IPS-18a (cell line): Measurements from ENCODE around the gene ZNF839.
"Not testable (repeated sequence)": the region's sequence is repeated elsewhere in the genome, so short reads cannot be mapped to it uniquely, and the experiment has no call there.

ENCODE experiments used
- H3K27ac ChIP-seq: one replicate; pipeline ENCODE4 v1.5.1; 2013; ENCODE audit warnings: low read length
- H3K27me3 ChIP-seq: one replicate; pipeline ENCODE4 v1.6.1; 2013; ENCODE audit warnings: mild to moderate bottlenecking, low read length; ENCODE audit not compliant: control insufficient read depth, insufficient read depth
- H3K36me3 ChIP-seq: one replicate; pipeline ENCODE4 v1.6.1; 2013; ENCODE audit warnings: low read depth, low read length; ENCODE audit not compliant: control insufficient read depth
- H3K4me1 ChIP-seq: one replicate; pipeline ENCODE4 v1.6.1; 2013; ENCODE audit warnings: low read depth, low read length; ENCODE audit not compliant: control insufficient read depth
- H3K4me3 ChIP-seq: one replicate; pipeline ENCODE4 v1.5.1; 2013; ENCODE audit warnings: low read length
- H3K9ac ChIP-seq: one replicate; pipeline ENCODE4 v1.6.1; 2013; ENCODE audit warnings: mild to moderate bottlenecking, low read length, moderate library complexity
- H3K9me3 ChIP-seq: one replicate; pipeline ENCODE4 v1.6.1; 2013; ENCODE audit warnings: low read depth, low read length; ENCODE audit not compliant: control insufficient read depth

The ZNF839 gene

GRCh38 chr14:102351023-102351422 lies 31.5 kb downstream of the ZNF839 start:
- no peak overlapping the region for H3K4me3 ChIP-seq
- no peaks in the 10 kb centered on the region for H3K27me3 ChIP-seq
- H3K9me3 ChIP-seq, result no peaks in the 10 kb centered on the region
- no peak overlapping the region for H3K9ac ChIP-seq
- H3K4me1 ChIP-seq, result no peaks in the 10 kb centered on the region
- H3K36me3 ChIP-seq, result peaks cover 43% of the 10 kb centered on the region
- no peak overlapping the region for H3K27ac ChIP-seq

GRCh38 chr14:102351593-102351992 lies 32.0 kb downstream of the ZNF839 start:
- H3K27me3 ChIP-seq, H3K4me3 ChIP-seq, H3K4me1 ChIP-seq, H3K27ac ChIP-seq, H3K9me3 ChIP-seq, H3K9ac ChIP-seq: not testable (repeated sequence)
- peaks cover 44% of the 10 kb centered on the region for H3K36me3 ChIP-seq

GRCh38 chr14:102352213-102352612 lies 32.7 kb downstream of the ZNF839 start:
- Histone ChIP-seq H3K4me1 (no peaks in the 10 kb centered on the region), H3K9me3 (no peaks in the 10 kb centered on the region), H3K9ac (no peak overlapping the region), H3K27ac (no peak overlapping the region), H3K4me3 (no peak overlapping the region), H3K27me3 (no peaks in the 10 kb centered on the region), H3K36me3 (peaks cover 43% of the 10 kb centered on the region)

- H3K27me3 ChIP-seq, result no peaks in the 10 kb centered on the region
Measured at GRCh38 chr14:102353126-102353619, 33.6 kb downstream of the ZNF839 start.

GRCh38 chr14:102356280-102356679 lies 36.7 kb downstream of the ZNF839 start:
- Histone ChIP-seq H3K4me3 (no peak overlapping the region), H3K27me3 (no peaks in the 10 kb centered on the region), H3K9ac (no peak overlapping the region), H3K36me3 (peaks cover 31% of the 10 kb centered on the region), H3K4me1 (no peaks in the 10 kb centered on the region), H3K27ac (no peak overlapping the region), H3K9me3 (no peaks in the 10 kb centered on the region)

More at GRCh38 chr14:102353126-102353619, 33.6 kb downstream of the ZNF839 start:
- Histone ChIP-seq H3K4me3 (no peak overlapping the region), H3K27ac (no peak overlapping the region), H3K9me3 (no peaks in the 10 kb centered on the region), H3K4me1 (no peaks in the 10 kb centered on the region), H3K36me3 (peaks cover 40% of the 10 kb centered on the region), H3K9ac (no peak overlapping the region)

GRCh38 chr14:102359341-102359740 lies 39.8 kb downstream of the ZNF839 start:
- Histone ChIP-seq H3K27ac (no peak overlapping the region), H3K36me3 (peaks cover 19% of the 10 kb centered on the region), H3K4me1 (no peaks in the 10 kb centered on the region), H3K9me3 (no peaks in the 10 kb centered on the region), H3K9ac (no peak overlapping the region), H3K4me3 (no peak overlapping the region), H3K27me3 (no peaks in the 10 kb centered on the region)

GRCh38 chr14:102360388-102360787 lies 40.8 kb downstream of the ZNF839 start:
- H3K9me3 ChIP-seq, result no peaks in the 10 kb centered on the region
- H3K27me3 ChIP-seq, result no peaks in the 10 kb centered on the region
- no peak overlapping the region for H3K9ac ChIP-seq
- H3K4me1 ChIP-seq, result no peaks in the 10 kb centered on the region
- no peak overlapping the region for H3K4me3 ChIP-seq
- H3K36me3 ChIP-seq, result peaks cover 12% of the 10 kb centered on the region
- H3K27ac ChIP-seq, result no peak overlapping the region

- Histone ChIP-seq H3K36me3 (peaks cover 3% of the 10 kb centered on the region), H3K4me3 (peak overlapping the region; percentile 96), H3K4me1 (no peaks in the 10 kb centered on the region), H3K9me3 (no peaks in the 10 kb centered on the region), H3K9ac (peak overlapping the region; percentile 83), H3K27ac (peak overlapping the region; percentile 46), H3K27me3 (no peaks in the 10 kb centered on the region)
Measured at GRCh38 chr14:102362084-102362483, 42.5 kb downstream of the ZNF839 start.

GRCh38 chr14:102362545-102363181 lies 43.1 kb downstream of the ZNF839 start, which contains the start of the genes CINP and TECPR2:
Gene CINP (minus strand): TSS chr14:102362890. CDS start chr14:102362851, 39 bp downstream.
Gene TECPR2 (plus strand): TSS chr14:102362941. CDS start chr14:102376722, 13,781 bp downstream.
- no peaks in the 10 kb centered on the region for H3K27me3 ChIP-seq

GRCh38 chr14:102363182-102363943 lies 43.8 kb downstream of the ZNF839 start:
- H3K36me3 ChIP-seq, result no peaks in the 10 kb centered on the region
- H3K4me3 ChIP-seq, result peak overlapping the region; percentile 96
- no peaks in the 10 kb centered on the region for H3K4me1 ChIP-seq
- H3K9ac ChIP-seq, result peak overlapping the region; percentile 47
- no peak overlapping the region for H3K27ac ChIP-seq
- H3K9me3 ChIP-seq, result no peaks in the 10 kb centered on the region
- no peaks in the 10 kb centered on the region for H3K27me3 ChIP-seq

More at GRCh38 chr14:102362545-102363181, 43.1 kb downstream of the ZNF839 start, which contains the start of the genes CINP and TECPR2:
- H3K27ac ChIP-seq, result peak within 1 kb of the TSS; percentile 46
- H3K9me3 ChIP-seq, result no peaks in the 10 kb centered on the region
- no peaks in the 10 kb centered on the region for H3K4me1 ChIP-seq
- peaks cover under 1% of the 10 kb centered on the region for H3K36me3 ChIP-seq
- peak within 1 kb of the TSS; percentile 83 for H3K9ac ChIP-seq
- H3K4me3 ChIP-seq, result peak within 1 kb of the TSS; percentile 96

- Histone ChIP-seq H3K4me1 (no peaks in the 10 kb centered on the region), H3K4me3 (no peak overlapping the region), H3K27ac (no peak overlapping the region), H3K27me3 (no peaks in the 10 kb centered on the region), H3K9me3 (no peaks in the 10 kb centered on the region), H3K9ac (no peak overlapping the region), H3K36me3 (no peaks in the 10 kb centered on the region)
Measured at GRCh38 chr14:102370305-102370809, 50.8 kb downstream of the ZNF839 start.
